D341Med (cell line): Measurements from ENCODE around the gene ZNF219.
"Not testable (repeated sequence)": the region's sequence is repeated elsewhere in the genome, so short reads cannot be mapped to it uniquely, and the experiment has no call there.

ENCODE experiments used
- DNase-seq: peaks from one replicate; pipeline ENCODE4 v3.0.0; 2012; ENCODE audit warnings: low spot score

The ZNF219 gene

DNA sequence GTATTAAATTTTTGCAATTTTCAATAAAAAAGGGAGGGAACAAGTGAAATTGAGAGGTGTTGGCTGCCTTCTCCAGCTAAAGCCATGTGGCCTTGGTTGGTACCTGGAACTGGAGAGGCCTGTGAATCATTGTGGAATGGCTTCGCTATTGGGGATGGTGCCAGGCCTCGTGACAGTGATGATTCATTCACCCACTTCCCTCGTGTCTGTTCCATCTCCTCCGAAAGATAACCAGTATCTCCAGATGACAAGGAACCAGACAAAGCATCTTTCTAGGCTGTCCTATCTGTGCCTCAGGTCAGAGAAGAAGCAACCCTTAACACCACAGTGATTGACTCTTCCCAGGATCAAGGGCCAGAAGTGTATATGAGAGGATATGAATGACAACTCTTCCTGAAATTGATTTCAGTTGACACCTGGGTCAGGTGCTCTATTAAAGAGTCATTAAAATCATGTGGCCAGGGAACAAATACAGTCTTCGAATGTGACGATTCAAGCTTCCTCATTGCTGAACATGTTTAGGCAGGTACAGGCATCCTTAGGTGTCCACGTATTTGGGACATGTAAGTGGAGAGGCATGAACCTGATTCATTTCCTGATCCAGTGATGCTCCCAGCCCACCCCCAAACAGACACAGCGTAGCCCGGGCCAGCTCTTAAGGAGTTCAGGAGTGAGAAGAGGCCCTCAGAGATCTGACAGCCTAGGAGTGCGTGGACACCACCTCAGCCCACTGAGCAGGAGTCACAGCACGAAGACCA lies 56.6 kb downstream of the ZNF219 start, which contains the start of gene RNASE7:
TSS of gene RNASE7 (plus strand) at position 687 of the 758 bp plus-strand sequence. CDS start 631 bp downstream, outside the sequence.
- DNase-seq = no peak

- DNase-seq = not testable (repeated sequence)
Observed at GRCh38 chr14:21040941-21041340, 57.5 kb downstream of the ZNF219 start.

- DNase-seq = no peak
Observed at GRCh38 chr14:21040370-21040925, 58.0 kb downstream of the ZNF219 start.
